GM21723 (cell line): ENCODE results near the gene NSD2.
A peak's percentile ranks its signal among the peaks of the same experiment; 100 is the strongest.
"Not testable (repeated sequence)": the region's sequence is repeated elsewhere in the genome, so short reads cannot be mapped to it uniquely, and the experiment has no call there.

Source experiments
- ATAC-seq: cut with Tn5 transposase; IDR thresholded peaks from one replicate; pipeline ENCODE4 v1.9.1; 2021; ENCODE audit warnings: mild to moderate bottlenecking, moderate library complexity; ENCODE audit not compliant: unreplicated experiment

The NSD2 gene

GRCh38 chr4:1841201-1841886 lies 29.8 kb upstream of the NSD2 start:
- no peak for ATAC-seq

- ATAC-seq = no peak
Observed at GRCh38 chr4:1841887-1842210, 29.3 kb upstream of the NSD2 start.

GRCh38 chr4:1842339-1842895 lies 28.8 kb upstream of the NSD2 start:
- no peak for ATAC-seq

DNA sequence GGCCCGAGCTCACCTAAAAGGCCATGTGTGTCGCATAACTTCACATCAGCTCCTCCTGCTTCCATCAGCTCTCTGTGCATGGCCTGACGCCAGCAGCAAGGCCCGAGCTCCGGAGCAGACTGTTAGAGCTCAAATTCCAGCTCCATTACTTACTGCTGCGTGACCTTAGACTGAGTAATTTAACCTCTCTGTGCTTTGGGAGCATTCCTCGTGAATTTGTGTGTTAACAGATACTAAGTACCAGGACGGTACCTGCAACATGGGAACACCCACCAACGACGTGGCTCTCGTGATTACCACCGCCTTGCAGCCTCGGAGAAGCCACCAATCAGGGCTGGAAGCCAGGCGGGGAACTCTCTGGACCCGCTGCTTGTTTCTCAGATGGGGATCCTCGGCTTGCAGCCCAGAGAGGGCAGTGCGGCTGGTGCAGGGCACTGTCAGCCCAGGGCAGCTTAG lies 28.2 kb upstream of the NSD2 start:
- ATAC-seq = no peak

DNA sequence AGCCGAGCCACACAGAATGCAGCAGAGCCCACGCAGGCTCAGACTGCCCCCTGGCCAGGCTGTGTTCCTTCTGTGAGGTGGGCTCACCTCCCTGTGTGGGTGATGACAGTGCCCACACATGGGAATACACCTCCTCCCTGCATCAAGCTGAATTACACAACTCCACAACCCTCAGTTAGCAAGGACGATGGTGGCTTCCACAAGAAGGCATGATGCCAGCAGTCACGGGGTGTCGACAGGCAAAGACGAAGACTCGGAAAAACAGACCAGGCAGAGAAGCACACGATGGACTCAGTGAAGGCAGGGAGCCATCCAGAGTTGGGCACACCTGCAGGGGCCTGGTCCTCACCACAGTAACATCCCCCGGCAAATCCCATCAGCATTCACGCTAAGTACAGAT lies 27.3 kb upstream of the NSD2 start:
- no peak for ATAC-seq

GRCh38 chr4:1844618-1845017 lies 26.6 kb upstream of the NSD2 start:
- not testable (repeated sequence) for ATAC-seq

DNA sequence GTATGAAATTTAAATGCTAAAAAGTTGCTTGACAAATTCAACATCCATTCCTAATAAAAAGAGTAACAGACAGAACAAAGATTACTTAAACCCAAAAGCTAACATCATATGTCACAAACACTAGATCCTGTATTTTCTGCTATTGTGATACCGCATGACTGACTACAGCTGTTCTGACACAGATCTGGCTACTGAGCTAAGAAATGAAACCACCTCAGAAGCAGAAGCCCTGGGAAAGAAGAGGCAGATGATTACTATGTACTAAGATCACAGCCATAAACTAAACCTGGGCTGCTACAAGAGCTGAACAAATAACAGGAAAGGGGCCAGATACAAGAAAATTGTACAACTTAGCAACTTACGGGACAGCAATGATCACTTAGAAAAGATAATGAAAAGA lies 24.6 kb upstream of the NSD2 start:
- no peak for ATAC-seq

DNA sequence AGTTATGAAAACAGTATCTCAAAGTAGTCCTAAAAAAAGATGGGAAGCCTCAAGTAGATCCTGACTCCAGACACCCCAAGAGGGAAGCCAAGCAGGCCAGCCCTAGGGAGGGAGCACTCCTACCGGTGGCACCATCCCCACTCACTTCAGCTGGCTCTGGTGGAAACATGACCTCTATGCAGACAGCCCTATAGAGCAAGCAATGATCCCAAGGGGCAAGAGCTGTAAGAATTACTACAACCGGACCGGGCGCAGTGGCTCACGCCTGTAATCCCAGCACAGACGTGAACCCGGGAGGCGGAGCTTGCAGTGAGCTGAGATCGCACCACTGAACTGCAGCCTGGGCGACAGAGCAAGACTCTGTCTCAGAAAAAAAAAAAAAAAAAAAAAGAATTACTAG lies 20.9 kb upstream of the NSD2 start:
- ATAC-seq = no peak

DNA sequence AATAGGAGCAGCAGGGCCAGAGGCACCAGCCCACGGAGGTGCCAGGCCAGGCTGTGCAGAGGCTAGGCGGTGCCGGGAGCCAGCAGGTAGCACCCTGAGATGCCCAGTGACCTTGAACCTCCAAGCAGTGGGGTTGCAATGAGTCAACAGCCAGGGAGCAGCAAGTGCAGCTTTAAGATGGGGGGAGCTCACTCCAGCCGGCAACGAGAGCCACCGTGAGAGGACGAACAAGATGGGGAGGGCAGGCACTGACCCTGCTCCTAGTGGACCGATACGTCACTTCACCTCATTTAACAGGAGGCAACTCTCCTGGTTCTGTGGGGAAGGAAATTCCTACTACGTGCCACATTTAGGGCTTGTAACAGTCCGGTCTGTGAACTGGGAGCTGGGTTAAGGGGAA lies 20.0 kb upstream of the NSD2 start:
- no peak for ATAC-seq

- ATAC-seq = no peak
Observed at GRCh38 chr4:1851575-1852410, 19.4 kb upstream of the NSD2 start.

DNA sequence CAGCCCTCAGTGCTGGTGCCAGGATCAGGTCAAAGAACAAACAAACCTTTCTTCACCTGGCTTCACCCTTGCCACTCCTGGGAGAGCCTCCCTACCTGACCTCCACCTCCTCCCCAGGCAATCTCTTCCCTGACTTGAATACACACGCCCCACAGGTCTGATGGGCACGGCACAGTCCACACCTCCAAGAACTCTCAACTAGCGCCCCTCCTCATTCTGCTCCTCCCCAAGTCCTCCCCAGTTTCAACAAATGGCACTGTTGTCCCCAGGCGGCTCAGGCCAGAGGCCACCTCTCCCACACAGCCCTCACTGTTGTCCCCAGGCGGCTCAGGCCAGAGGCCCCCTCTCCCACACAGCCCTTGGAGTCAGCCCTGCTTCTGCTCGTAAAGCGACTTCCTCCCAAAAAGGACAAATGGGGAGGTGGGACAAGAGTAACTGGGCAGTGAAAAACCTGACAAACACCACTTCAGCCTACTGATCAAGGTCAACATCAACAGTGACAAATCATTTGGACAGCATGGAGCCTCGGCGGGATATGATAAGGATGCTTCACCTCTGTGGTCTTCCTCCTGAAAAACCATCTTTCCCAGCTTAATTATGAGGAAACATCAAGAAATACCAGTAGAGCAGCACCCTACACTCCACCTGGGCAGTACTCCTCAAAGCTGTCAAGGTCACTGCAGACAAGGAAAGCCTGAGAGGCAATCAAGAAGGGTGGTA lies 18.1 kb upstream of the NSD2 start:
- ATAC-seq = no peak

DNA sequence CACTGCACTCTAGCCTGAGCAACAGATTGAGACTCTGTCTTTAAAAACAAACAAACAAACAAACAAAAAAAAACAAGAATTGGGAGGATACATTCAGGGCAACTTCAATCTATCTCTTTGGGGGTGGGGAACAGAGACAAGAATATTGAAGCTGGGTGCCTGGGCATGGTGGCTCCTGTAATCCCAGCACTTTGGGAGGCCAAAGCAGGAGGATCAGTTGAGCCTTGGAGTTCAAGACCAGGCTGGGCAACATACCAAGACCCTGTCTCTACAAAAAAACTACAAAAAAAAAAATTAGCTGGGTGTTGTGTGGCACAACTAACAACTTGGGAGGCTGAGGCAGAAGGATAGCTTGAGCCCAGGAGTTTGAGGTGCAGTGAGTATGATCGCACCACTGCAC lies 16.4 kb upstream of the NSD2 start:
- ATAC-seq = no peak

- ATAC-seq = peak; percentile 10
Observed at GRCh38 chr4:1855333-1856070, 15.7 kb upstream of the NSD2 start.

DNA sequence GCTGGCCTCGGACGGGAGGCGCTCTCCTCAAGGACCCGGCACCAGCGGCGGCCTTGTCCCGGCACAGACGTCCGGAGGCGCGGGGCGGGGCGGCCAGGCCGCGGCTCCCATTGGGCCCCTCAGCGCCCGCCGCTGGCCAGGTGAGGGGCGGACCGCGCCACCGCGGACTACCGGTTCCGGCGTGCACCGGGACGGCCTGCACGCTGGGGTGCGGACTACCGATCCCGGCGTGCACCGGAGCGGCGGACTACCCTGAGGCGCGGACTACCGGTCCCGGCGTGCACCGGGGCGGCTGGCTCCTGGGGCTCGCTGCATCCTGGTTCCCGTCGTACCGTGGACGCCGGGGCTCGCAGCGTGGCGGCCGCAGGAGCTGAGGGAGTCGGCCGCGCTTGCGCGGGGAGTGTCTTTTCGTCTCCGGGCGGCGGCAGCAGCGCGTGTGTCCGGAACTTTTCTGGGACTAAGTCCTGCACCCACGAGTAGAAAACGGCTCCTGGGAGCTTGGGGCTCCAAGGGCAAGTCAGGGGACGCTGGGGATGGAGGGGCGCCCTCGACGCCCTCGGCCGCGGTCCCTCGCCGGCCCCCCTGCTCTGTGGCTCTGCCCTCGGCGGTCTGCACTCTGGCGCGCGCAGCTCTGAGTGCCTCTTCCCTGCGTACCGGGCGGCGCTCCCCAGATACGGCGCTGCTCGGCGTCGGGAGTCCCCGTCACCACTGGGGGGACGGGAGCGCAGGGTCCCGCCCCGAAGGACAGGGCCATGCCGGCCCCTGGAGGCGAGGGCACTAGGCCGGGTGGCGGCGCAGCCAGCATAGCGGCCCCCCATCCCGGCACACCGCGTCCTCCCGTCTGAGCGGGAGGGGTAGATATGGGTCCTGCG lies 14.9 kb upstream of the NSD2 start, which contains the start of gene LETM1:
LETM1 (minus strand) TSS at position 86 of the 872 bp plus-strand sequence. CDS start 206 bp downstream, outside the sequence.
- ATAC-seq = peak; percentile 90

- no peak for ATAC-seq
Observed at GRCh38 chr4:1856943-1857699, 14.1 kb upstream of the NSD2 start.

DNA sequence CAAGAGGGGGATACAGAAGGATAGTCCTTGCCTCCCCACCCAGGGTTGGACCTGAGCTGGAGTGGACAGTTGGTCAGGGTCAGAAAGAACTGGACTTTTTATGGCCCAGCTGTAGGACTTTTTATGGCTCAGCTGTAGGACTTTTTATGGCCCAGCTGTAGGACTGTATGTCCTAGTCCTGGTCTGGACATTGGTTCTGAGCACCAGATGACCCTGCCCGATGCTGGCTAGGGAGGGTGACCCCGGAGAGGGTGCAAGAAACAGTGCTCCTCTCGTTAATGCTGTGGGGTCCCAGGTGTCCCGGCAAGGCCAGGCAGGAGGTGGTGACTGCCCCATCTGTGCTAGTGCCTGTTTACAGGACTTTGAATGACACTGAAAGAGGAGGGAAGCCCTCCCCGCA lies 13.3 kb upstream of the NSD2 start:
- ATAC-seq = no peak

DNA sequence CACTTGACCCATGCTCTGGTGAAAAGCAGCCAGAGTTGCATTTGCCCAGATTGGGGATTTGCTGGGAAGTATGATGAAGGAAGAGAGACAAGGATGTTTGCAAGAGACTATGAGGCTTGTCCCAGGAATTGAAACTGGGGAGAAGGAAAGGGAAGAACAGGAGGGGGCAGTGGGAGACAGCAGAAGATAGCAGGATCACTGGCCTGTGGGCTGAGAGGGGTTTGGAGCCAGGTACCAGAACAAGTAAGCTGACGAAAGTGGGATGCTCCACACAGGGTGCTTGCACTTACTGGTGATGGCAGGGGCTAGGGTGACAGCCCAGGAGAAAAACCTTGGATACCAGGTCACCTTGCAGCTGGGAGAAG lies 11.8 kb upstream of the NSD2 start:
- ATAC-seq = no peak

DNA sequence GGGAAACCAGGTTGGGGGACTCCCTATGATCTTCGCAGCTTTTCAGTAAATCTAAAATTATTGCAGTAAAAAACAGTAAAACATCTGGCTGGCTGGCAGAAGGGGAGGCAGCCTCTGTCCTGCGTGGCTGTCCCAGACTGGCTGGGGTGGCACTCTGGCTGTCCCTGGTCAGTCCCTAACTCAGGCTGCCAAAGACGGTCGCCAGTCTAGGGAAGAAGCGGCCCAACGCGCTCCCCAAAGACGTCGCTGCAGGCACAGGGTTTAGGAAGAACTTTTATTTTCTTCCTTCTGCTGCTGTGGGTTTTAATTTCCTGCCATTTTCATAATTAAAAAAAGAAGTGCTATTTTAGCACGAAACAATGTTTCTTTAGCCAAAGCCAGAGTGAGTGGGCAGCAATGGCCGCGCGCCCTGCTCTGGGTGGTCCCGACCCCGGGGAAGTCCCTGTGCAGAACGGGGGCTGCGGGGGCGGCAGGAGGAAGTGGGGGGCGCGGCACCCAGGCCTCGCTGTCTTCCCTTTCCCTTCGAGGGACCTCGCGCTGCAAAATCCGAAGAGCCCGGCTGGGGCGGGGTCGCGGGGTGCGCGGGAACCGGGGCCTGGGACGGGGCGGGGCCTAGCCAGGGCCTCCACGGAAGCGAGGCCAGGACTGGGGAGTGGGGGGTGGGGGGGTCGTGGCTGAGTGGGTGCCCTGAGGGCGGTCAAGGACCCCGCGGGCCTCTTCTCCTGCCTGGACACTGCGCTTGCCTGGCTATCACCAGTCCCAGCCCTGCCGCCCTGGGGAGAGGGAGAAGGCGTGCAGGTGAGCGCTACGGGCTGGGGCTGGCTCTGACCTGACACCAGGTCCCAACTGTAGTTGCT lies 8.9 kb upstream of the NSD2 start:
- no peak for ATAC-seq
